ENCODE measurements around the gene FDPS.

FDPS gene

DNA sequence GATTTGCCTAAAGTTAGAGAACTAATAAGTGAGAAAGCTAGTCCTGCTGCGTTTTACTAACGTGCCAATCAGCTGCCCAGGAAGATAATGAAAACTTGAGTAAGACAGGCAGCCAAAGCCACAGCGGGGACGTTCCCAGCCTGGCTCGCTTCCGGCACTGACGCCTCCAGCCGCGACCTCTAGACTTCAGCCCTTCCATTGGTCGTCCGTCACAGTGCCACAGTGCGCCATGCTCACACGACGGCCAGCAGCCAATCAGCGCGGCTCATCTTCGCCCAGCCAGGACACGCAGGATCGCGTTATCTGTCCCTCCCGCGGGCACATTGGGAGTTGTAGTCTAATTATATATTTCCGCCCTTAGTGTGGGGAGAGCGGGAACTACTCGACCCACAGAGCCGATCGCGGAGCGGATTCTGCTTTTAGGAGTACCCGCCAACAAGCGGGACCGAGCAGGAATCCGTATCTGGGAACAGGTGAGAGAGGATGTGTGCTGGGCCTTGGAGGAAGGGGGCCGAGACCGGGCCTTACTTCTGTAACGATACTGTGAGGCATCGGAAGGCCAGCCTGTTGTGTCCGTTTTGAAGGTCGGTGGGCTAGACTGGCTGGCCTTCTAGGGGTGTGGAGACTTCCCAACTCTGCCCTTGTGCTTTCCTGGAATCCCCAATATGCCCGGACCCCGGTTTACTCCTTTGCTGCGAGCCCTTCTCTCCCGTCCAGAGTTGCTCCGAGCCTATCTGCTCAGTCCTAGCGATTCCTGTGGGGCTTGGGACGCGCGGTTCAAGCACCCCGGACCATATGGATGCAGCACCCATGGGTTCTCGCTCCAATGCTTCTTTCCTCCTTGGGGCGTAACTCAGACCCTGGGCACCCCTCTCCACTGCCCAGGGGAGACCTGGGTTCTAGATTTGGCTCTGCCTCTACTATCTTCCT is at the start of gene FDPS:
FDPS (plus strand) TSS at position 374 of the 930 bp plus-strand sequence. CDS start 924 bp downstream, outside the sequence.
- DNase-seq (ENCODE audit: low read depth): peak; percentile 95

DNA sequence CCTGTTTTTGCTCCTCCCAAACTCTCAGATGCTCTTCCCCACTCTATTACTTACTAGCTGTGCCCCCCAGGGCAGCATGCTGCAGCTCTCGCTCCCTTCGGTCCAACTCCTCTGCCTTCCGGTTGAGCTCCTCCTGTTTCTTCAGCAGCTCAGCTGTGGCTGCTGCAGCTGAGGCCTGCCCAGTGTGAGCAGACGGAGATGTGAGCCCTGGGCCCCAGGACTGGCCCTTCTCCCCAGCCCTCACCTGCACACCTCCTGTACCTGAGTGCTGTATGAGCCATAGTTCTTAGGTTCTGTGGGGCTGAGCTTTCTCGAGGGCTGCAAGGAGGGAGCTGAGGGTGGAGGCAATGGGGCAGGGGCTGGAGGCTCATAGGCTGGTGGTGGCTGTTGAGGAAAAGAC is 48.4 kb upstream of the FDPS start:
- no peak for DNase-seq (ENCODE audit: low read depth)

GRCh38 chr1:155261493-155261851 is 47.2 kb upstream of the FDPS start:
- no peak for DNase-seq (ENCODE audit: low read depth)

DNA sequence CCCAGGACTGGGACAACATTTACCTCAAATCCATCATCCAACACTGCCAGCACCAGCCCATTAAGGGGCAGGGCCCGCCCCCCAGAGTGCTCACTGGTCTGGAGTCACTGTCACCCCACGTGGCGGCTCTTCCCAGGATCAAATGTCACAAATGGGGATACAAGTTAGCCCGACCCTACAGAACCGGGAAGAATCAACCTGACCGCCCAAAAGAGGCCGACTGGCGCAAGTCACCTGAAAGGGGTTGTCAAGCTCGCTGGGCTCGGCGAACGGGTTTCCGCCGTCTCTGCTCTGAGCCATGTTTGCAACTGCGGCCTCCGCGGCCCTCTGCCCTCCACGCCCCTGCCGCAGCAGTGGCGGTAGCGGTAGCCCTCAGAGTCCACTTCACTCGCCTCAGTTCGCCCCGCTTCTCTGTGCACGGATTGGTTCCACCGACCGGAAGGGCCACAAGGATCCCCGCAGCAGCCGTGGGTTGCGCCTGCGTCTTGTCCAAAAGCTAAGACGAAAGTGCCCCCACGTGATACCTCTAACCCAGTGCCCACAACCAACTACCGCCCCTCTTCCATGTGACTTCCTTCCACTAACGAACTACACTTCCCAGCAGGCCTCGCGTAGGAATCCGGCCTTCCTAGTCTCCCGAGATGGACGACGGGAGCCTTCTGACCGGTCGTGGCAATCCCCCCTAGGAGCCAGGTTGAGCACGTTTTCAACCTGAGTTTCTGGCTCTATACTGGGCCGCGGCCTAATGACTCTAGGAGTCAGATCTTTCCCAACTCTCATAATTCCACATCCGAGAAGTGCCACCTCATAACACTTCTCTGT is 46.6 kb upstream of the FDPS start, which contains the start of gene SCAMP3:
SCAMP3 (minus strand) TSS at position 509 of the 822 bp plus-strand sequence; CDS start at position 300, 209 bp downstream.
- DNase-seq (ENCODE audit: low read depth): peak; percentile 95

DNA sequence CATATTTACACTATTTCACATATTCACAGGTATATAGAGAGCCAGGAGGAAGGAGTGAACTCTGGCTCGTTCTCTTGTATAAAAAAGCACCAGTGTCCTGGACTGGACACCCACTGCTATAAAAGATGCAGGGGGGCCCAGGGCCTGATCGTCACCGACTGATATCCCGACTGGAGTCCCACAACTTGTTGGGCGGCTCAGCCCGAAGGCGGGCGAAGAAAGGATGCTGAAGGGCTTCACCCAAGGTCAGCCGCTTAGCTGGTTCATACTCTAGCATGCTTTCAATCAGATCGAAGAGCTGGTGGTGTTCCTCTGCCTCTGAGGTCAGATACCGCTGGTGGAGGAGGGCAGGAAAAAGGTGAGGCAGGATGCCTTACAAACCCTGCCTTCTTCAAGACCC is 45.6 kb upstream of the FDPS start:
- DNase-seq (ENCODE audit: low read depth): no peak

- no peak for DNase-seq (ENCODE audit: low read depth)
These were observed 42.1 kb upstream of the FDPS start for GRCh38 chr1:155266553-155266952.

DNA sequence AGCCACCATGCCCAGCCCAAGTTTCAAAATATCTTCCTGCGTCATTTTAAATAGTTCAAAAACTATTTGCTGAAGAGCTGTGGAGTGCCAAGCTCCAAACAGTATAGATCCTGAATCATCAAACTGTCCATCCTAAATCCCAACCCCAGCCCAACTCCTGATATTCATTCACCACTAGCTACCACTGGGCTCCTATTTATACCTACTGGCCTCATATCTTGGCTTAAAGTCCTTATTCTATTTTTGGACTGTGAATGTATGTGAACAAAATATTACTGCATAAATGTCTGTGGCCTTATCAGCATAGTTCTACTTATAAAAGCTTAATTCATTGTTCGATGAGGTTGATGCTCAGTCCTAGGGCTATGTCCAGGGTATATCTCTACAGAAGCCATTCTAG is 41.3 kb upstream of the FDPS start:
- no peak for DNase-seq (ENCODE audit: low read depth)

- no peak for DNase-seq (ENCODE audit: low read depth)
These were observed 40.0 kb upstream of the FDPS start for GRCh38 chr1:155268630-155269029.

DNA sequence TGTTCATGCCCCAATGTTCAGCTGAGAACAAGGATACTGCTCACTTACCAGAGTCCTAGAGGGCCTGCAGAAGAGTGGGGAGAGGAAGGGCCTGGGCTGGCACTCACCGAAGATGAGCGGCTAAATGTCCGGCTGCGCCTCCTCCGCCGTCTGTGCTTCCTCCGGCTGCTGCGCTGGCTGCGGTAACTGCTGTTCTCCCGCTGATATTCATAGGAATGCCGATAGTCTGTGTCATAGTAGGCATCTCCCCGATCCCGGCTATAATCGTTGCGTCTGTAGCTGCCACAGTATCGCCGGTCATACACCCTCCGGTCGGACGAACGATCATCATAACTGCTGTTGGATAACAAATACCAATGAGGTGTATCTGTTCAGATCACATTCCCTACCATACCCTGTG is 39.3 kb upstream of the FDPS start:
- no peak for DNase-seq (ENCODE audit: low read depth)

DNA sequence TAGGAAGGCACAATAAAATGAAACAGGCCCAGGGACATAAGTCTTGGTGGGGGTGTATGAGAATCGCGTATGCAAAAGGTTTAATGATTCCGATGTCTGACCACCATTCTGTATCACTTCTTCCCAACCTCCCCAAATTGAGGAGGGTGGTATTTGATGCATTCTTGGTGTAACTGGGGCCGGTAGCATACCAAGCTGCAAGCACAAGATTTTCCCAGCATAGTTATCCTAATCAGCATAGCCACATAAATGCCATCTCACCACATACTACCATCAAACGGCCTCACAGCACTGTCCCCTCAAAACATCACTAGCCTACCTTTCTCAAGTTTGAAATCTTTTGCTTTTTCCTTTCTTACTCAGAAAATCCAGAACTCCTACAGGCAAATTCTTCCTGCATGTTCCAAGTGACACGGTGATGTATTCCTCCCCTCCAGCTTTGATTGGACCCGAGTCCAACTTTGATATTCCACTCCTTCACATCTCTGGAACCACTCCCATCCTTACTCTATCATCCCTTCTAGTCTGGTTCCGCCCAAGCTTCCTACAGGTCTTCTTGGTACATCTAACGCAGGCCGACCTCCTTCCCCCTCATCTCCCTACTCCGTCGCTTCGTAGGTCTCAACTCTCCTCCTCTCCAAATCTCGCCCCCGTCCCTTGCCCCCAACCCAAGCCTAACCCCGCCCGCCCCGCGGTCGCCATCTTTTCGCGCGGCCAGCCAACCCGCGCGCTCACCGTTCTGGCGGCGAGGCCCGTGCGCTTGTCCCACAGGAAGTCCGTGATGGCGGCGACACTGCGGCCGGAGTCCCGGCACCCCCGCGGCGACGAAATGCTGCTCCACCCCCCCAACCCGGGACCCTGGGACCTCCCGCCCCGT is 36.0 kb upstream of the FDPS start:
- no peak for DNase-seq (ENCODE audit: low read depth)

DNA sequence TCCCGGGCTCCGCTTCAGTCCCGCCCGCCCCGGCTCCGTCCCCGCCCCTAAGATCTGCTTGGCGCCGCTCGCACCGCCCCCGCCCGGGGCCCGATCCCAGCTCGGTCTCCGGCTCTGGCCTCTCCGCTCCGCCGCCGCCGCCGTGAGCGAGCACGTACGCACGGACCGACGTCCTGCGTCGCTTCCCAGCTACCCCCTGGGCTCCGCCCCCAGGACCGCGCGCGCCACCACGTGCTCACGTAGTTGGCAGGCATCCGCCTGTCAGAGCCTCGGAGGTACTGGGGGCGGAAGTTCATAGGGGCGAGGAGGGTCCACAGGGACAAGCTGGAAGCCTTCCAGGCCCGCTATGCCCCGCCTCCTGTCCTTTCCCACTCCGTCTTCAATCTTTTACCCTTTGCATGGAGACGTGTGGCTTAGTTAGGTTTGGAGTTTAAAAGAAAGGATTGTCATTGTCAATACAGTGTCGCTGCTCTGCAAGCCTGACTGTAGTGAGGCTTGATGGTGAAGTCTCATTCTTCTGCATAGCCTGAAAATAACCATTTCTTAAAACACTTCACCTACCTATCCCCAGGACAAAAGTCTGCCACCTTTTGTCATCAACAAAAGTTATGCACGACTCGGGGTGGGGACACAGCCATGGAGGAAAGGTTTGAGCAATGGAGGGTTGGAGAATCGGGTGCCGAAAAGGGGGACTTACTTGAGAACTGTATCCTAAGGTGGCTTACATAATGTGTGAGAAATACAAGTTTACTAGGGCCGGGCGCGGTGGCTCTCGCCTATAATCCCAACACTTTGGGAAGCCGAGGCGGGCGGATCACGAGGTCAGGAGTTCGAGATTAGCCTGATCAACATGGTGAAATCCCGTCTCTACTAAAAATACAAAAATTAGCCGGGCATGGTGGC is 35.1 kb upstream of the FDPS start, which contains the start of gene CLK2:
CLK2 (minus strand) TSS at position 162 of the 903 bp plus-strand sequence. CDS start 2,527 bp downstream, outside the sequence.
- DNase-seq (ENCODE audit: low read depth): peak; percentile 50

DNA sequence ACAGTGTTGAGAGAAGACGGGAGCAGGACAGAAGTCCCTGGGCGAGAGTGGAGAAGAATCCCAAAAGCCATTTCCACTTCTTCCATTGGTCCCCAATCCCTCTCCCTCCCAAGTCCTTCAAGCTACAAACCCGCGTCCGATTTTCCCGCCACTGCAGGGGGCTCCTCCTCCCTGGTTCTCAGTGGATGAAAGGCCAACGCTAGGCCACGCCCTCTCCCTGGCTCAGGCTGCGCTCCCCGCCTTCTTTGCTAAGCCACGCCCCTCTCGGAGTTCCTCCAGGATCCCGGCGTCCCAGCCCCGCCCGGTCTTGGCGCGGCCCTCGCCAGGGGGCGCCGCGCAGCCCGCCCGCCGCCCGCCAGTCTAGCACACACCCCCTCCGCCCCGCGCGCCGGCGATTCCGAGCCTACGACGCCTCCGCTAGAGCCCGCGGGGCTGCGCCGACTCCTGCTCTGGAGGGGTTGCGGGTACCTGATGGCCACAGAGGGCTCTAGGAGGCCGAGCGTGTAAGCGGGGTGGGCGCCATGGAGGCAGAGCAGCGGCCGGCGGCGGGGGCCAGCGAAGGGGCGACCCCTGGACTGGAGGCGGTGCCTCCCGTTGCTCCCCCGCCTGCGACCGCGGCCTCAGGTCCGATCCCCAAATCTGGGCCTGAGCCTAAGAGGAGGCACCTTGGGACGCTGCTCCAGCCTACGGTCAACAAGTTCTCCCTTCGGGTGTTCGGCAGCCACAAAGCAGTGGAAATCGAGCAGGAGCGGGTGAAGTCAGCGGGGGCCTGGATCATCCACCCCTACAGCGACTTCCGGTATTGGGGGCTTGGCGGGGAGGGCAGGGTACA is 31.4 kb upstream of the FDPS start, which contains the start of gene HCN3:
HCN3 (plus strand) TSS at position 394 of the 832 bp plus-strand sequence; CDS start at position 522, 128 bp downstream.
- peak; percentile 87 for DNase-seq (ENCODE audit: low read depth)

GRCh38 chr1:155277902-155278688 is 30.6 kb upstream of the FDPS start:
- no peak for DNase-seq (ENCODE audit: low read depth)

DNA sequence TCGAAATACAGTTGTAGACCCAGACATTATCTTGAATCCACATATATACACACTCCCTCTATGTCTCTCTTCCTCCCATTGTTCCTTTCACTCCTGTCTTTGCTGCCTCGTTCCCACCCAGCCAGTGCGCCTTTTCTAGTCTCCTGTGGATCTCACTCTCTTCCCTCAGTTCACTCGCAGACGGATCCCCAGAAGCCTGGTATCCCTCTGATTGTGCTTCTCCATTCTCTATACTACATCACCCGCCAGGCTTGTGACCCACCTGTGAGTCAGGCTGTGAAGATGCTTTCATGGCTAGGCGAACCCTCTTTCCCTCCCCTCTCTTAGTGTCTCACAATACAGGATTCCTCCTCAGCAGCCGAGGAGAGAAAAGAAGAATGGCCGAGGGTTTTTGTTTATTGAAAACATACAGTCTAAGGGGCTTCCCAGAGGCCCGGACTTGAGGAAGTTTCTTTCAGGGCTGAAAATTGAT is 29.9 kb upstream of the FDPS start:
- DNase-seq (ENCODE audit: low read depth): no peak

DNA sequence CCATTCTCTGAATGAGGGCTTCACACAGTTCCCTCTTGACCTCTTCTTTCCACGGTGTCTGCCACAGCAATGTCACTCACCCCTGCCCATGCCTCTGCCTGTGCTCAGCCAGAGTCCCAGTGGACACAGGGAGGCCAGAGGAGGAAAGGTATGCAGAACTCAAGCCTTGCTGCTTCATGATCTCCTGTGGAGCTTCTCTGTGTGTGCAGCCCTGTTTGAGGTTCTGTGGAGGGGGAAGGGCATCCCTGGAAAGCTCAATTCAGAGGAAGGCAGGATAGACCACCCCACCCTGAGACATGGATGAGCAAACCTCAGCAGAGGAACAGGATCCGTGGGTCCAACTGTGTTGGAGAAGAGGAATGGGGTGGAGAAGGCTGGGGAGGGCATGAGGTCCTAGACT is 29.4 kb upstream of the FDPS start:
- DNase-seq (ENCODE audit: low read depth): no peak

GRCh38 chr1:155282488-155283091 is 26.1 kb upstream of the FDPS start:
- DNase-seq (ENCODE audit: low read depth): no peak

DNA sequence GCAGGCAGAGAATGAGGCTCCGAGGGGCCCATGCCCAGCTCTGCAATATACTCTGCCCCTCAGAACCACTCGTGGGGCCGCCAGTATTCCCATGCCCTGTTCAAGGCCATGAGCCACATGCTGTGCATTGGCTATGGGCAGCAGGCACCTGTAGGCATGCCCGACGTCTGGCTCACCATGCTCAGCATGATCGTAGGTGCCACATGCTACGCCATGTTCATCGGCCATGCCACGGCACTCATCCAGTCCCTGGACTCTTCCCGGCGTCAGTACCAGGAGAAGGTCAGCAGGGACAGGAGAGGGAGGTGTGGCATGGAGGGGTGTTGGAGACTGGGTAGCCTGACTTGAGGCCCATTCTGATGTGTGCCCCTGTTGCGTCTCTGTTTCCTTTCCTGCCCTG is 24.2 kb upstream of the FDPS start:
- no peak for DNase-seq (ENCODE audit: low read depth)

DNA sequence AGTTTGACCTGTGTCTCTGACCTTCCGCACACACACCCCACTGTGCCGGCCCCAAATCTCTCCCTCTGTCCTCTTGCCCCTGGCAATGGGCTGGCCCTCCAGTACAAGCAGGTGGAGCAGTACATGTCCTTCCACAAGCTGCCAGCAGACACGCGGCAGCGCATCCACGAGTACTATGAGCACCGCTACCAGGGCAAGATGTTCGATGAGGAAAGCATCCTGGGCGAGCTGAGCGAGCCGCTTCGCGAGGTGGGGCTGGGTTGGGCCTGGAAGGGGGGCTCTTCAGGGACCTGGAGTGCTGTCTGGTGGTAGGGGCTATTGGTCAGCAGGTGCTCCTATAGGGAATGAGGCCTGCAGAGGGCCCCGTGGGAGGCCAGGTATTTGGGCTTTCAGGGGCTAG is 23.6 kb upstream of the FDPS start:
- DNase-seq (ENCODE audit: low read depth): no peak

Measured in HS-5 (cell line).